AG04449 (cell line): ENCODE data around the gene KCP.

ENCODE experiments used
- CTCF ChIA-PET: fragments of 350-600 bp; formaldehyde crosslinking; extraction: SDS; loops from one replicate; lab custom pipeline; 2021; ENCODE audit warnings: antibody characterized with exemption; lab: Yijun Ruan, JAX
- POLR2A ChIA-PET: fragments of 400-600, 350-600 bp; formaldehyde crosslinking; extraction: SDS; loops from one replicate; lab custom pipeline; 2020; ENCODE audit warnings: antibody characterized with exemption, inconsistent platforms; lab: Yijun Ruan, JAX
- DNase-seq: peaks from one replicate; pipeline ENCODE4 v3.0.0-alpha.2; 2010; ENCODE audit warnings: low read depth, low spot score
- H3K4me3 ChIP-seq: 2 replicates; pipeline ENCODE4 v1.5.1; 2011; ENCODE audit warnings: low read depth, mild to moderate bottlenecking, control low read depth, low read length
- TF ChIP-seq, protein P1 (sequence below): IDR thresholded peaks from one replicate; pipeline ENCODE4 v1.5.1; 2011; ENCODE audit warnings: mild to moderate bottlenecking, moderate library complexity, low read length, control low read depth, inconsistent platforms; ENCODE audit not compliant: insufficient read depth; ENCODE audit errors: missing control alignments

KCP gene

GRCh38 chr7:128885370-128886187 is 24.9 kb downstream of the KCP start:
- DNase-seq: no peak
- no peak overlapping the region for H3K4me3 ChIP-seq
- CTCF ChIA-PET: interaction anchor here (0.7 to 10.0 kb wide), 15 partner anchors 11 to 463 kb away, joined by 3 to 203 read pairs (median 4); partner anchors contain the start of genes ATP6V1F, GARIN1A and METTL2B
- POLR2A ChIA-PET: no interaction called here
- TF ChIP-seq, protein P1, sequence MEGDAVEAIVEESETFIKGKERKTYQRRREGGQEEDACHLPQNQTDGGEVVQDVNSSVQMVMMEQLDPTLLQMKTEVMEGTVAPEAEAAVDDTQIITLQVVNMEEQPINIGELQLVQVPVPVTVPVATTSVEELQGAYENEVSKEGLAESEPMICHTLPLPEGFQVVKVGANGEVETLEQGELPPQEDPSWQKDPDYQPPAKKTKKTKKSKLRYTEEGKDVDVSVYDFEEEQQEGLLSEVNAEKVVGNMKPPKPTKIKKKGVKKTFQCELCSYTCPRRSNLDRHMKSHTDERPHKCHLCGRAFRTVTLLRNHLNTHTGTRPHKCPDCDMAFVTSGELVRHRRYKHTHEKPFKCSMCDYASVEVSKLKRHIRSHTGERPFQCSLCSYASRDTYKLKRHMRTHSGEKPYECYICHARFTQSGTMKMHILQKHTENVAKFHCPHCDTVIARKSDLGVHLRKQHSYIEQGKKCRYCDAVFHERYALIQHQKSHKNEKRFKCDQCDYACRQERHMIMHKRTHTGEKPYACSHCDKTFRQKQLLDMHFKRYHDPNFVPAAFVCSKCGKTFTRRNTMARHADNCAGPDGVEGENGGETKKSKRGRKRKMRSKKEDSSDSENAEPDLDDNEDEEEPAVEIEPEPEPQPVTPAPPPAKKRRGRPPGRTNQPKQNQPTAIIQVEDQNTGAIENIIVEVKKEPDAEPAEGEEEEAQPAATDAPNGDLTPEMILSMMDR: no peak

GRCh38 chr7:128884561-128885369 is 25.7 kb downstream of the KCP start:
- H3K4me3 ChIP-seq: no peak overlapping the region
- CTCF ChIA-PET: interaction anchor here (0.7 to 10.0 kb wide), 17 partner anchors 12 to 462 kb away, joined by 3 to 203 read pairs (median 3); partner anchors contain the start of genes ATP6V1F, GARIN1A and METTL2B
- TF ChIP-seq, protein P1: no peak
- POLR2A ChIA-PET: no interaction called here
- no peak for DNase-seq

DNA sequence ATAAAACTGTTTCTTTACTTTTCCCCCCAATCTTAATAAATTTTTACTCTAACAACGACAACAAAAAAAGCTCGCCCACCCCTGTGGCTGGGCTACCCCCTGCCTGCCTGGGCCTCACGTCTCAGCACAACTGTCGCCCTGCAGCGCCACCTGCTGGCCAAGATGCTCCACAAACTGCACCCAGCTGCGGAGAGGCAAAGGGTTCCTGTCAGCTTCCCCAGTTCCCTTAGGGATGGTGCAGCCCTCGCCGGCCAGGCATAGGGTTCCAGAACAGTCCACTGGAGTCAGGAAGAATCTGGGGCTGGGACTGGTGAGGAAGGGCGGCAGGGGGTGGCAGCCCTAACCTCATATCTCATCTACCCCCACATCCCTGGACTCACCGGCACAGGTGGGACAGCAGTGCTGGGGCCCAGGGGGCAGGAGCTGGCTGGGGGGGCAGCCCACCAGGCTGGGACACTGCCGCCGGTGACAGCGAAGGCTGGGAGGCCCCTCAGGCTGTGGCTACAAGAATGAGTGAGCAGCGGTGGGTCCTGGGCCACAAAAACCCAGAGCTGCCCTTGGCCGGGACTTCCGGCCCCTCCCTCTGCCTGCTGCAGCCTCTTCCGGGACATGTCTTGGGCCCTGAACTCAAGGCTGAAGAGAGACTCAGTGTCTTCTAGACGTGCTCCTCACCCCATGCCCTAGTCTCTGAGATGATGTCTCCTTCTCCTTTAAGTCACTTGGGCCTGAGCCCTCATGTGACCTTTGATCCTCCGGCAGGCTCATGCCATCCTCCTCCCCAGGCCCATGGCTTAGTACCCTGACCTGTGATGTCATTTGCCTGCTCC is 26.7 kb downstream of the KCP start:
- no peak for DNase-seq
- no peak overlapping the region for H3K4me3 ChIP-seq
- TF ChIP-seq, protein P1: peak; percentile 97
- CTCF ChIA-PET: interaction anchor here (0.5 to 10.0 kb wide), 43 partner anchors 9 to 536 kb away, joined by 3 to 203 read pairs (median 4); partner anchors contain the start of genes ATP6V1F, GARIN1A and METTL2B
- POLR2A ChIA-PET: interaction anchor here (1.2 kb wide), 1 partner anchor 21 kb away, joined by 6 read pairs; the partner anchor contains the start of gene ATP6V1F

DNA sequence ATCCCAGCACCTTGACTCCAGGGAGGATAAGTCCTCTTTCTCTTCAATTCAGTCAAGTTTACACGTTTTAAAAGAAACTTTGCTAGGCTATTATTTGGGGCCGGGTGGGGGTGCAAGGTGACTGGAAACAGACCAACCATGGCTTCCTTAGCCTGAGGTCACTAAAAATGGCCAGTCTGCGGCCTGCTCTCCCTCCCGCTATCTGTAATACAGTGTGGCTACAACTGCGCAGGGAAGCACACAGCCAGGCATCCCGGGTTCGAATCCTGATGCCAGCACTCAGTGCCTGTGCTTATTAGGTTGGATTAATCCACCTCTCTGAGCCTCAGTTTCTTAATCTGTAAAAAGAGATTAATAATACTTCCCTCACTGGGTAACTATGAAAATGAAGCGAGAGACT is 28.4 kb downstream of the KCP start:
- TF ChIP-seq, protein P1: no peak
- CTCF ChIA-PET: interaction anchor here (1.2 to 10.0 kb wide), 14 partner anchors 15 to 455 kb away, joined by 4 to 203 read pairs (median 12); partner anchors contain the start of genes ATP6V1F and METTL2B
- no peak overlapping the region for H3K4me3 ChIP-seq
- DNase-seq: no peak
- POLR2A ChIA-PET: no interaction called here

DNA sequence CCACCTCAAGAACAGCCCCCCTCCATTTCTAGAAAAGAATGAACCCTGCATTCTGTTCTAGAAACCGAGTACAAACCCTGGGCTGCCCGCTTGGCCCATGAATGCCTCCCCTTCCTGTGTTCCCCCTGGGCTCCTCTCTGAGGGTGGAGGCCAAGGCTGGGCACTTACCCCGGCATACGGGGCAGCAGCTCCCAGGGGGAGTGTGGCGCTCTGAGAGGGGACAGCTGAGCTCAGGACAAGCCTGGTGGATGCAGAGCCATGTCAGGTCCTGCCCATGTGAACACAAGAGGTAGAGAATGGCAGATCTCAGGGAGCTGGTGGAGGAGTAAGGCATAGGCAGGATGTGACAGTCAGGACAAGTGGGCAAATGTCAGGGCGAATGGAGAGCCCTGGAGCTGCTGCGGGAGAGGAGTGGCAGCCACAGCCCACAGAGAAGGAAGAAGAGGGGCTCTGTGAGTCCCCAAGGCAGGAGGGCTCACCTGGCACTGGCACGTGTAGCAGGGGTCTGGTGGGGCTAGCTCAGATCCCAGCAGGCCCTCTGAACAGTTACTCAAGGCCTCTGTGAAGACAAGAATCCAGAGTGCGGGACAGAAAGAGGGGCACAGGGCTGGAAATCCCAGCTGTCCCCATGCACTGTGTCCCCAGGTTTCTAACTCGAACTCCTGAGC is 28.9 kb downstream of the KCP start:
- TF ChIP-seq, protein P1: no peak
- ChIA-PET CTCF (interaction anchor here (0.8 to 10.0 kb wide), 17 partner anchors 11 to 455 kb away, joined by 3 to 203 read pairs (median 5); partner anchors contain the start of genes ATP6V1F and METTL2B), POLR2A (no interaction called here)
- DNase-seq: no peak
- H3K4me3 ChIP-seq: no peak overlapping the region
